NCI-H1694 treated with DMSO at 0.1 percent for 48 hours (cell line): Measurements from ENCODE around the gene SERPINE1.
"Not testable (repeated sequence)": the region's sequence is repeated elsewhere in the genome, so short reads cannot be mapped to it uniquely, and the experiment has no call there.

Source experiments
- DNase-seq: peaks from one replicate; lab custom pipeline; 2025; lab: John Stamatoyannopoulos, UW

Gene SERPINE1

DNA sequence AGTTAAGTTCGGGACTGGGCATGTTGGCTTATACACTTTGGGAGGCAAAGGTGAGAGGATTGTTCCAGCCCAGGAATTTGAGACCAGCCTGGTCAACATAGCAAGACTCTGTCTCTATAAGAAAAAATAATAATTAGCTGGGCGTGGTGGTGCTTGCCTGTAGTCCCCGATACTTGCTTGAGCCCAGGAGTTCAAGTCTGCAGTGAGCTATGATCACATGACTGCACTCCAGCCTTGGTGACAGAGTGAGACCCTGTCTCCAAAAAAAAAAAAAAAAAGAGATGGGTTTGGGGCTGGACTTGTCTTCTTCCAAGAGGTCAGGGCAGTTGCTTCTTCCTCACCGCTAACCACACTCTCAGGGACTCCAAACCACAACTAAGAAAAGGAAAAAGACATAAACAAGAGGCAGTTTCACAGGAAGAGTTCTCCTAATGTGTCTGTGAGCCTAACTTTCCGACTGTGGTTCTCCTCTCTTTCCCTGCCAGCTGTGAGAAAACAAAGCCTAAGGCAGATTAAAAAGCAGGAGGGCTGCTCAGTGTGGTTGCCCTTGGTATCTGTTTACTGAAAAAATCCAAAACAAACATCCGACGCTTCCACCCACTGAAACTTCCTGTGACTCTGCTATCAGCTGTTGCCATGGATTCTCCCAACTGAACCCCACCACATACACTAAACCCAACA lies 2.4 kb upstream of the SERPINE1 start:
- no peak for DNase-seq

DNA sequence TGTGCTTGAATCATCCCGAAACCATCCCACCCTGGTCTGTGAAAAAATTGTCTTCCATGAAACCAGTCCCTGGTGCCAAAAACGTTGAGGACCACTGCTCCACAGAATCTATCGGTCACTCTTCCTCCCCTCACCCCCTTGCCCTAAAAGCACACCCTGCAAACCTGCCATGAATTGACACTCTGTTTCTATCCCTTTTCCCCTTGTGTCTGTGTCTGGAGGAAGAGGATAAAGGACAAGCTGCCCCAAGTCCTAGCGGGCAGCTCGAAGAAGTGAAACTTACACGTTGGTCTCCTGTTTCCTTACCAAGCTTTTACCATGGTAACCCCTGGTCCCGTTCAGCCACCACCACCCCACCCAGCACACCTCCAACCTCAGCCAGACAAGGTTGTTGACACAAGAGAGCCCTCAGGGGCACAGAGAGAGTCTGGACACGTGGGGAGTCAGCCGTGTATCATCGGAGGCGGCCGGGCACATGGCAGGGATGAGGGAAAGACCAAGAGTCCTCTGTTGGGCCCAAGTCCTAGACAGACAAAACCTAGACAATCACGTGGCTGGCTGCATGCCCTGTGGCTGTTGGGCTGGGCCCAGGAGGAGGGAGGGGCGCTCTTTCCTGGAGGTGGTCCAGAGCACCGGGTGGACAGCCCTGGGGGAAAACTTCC lies 784 bp upstream of the SERPINE1 start:
- DNase-seq: no peak

DNA sequence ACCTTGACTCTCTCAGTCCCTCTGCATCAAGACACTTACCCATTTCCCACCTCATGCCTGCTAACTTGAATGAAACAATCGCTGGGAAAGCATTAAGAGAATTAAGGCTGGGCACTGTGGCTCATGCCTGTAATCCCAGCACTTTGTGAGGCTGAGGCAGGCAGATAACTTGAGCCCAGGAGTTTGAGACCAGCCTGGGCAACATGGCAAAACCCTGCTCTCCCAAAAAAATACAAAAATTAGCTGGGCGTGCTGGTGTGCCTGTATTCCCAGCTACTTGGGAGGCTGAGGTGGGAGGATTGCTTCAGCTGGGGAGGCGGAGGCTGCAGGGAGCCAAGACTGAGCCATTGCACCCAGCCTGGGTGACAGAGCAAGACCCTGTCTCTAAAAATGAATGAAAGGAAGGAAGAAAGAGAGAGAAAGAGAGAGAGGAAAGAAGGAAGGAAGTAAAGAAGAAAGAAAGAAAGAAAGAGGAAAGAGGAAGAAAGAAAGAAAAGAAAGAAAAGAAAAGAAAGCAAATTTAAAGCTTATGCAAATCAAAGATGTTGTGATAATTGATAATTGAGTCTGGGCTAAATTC lies 646 bp downstream of the SERPINE1 start:
- no peak for DNase-seq

GRCh38 chr7:101128040-101128834 lies 1.3 kb downstream of the SERPINE1 start:
- no peak for DNase-seq

GRCh38 chr7:101129603-101130117 lies 2.8 kb downstream of the SERPINE1 start:
- DNase-seq: no peak

GRCh38 chr7:101132626-101133600 lies 6.0 kb downstream of the SERPINE1 start:
- DNase-seq: not testable (repeated sequence)

GRCh38 chr7:101133621-101134398 lies 6.9 kb downstream of the SERPINE1 start:
- DNase-seq: no peak

GRCh38 chr7:101134399-101134980 lies 7.6 kb downstream of the SERPINE1 start:
- DNase-seq: no peak

DNA sequence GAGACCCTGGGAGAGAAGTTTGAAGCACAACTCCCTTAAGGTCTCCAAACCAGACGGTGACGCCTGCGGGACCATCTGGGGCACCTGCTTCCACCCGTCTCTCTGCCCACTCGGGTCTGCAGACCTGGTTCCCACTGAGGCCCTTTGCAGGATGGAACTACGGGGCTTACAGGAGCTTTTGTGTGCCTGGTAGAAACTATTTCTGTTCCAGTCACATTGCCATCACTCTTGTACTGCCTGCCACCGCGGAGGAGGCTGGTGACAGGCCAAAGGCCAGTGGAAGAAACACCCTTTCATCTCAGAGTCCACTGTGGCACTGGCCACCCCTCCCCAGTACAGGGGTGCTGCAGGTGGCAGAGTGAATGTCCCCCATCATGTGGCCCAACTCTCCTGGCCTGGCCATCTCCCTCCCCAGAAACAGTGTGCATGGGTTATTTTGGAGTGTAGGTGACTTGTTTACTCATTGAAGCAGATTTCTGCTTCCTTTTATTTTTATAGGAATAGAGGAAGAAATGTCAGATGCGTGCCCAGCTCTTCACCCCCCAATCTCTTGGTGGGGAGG lies 10.8 kb downstream of the SERPINE1 start:
- no peak for DNase-seq

DNA sequence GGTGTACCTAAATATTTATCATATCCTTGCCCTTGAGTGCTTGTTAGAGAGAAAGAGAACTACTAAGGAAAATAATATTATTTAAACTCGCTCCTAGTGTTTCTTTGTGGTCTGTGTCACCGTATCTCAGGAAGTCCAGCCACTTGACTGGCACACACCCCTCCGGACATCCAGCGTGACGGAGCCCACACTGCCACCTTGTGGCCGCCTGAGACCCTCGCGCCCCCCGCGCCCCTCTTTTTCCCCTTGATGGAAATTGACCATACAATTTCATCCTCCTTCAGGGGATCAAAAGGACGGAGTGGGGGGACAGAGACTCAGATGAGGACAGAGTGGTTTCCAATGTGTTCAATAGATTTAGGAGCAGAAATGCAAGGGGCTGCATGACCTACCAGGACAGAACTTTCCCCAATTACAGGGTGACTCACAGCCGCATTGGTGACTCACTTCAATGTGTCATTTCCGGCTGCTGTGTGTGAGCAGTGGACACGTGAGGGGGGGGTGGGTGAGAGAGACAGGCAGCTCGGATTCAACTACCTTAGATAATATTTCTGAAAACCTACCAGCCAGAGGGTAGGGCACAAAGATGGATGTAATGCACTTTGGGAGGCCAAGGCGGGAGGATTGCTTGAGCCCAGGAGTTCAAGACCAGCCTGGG lies 11.4 kb downstream of the SERPINE1 start:
- no peak for DNase-seq

- no peak for DNase-seq
Measured at GRCh38 chr7:101140339-101140699, 13.4 kb downstream of the SERPINE1 start.

DNA sequence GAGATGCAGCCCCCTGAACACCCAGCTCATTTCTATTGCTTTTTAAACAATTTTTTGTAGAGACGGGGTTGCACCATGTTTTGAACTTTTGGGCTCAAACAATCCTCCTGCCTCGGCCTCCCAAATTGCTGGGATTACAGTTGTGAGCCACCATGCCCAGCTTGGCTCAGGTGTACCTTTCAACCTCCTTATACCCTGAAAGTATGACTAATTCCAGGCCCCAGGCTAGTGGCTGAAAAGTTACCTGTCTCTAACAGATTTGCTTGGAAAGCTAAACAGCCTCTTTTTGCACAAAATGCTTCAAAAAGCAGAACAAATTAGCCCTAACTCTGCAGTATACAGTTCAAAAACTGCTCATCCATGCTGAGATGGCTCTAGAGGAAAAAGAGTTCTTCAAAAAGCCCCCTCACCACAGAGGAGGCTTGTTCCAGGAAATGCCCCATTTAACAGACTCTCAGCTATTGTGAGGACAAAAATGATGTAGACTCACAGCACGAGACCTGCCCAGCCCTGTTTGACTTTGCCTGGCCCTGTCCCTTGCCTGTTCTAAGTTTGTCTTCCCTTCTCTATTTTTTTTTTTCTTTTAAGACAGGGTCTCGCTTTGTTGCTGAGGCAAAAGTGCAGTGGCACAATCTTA lies 14.0 kb downstream of the SERPINE1 start:
- no peak for DNase-seq

- DNase-seq: no peak
Measured at GRCh38 chr7:101151908-101152651, 25.2 kb downstream of the SERPINE1 start.

- DNase-seq: peak; percentile 99
Measured at GRCh38 chr7:101153969-101154692, 27.2 kb downstream of the SERPINE1 start, which contains the start of gene AP1S1. TSS of gene AP1S1 (plus strand) at chr7:101154476. CDS start at chr7:101154515, 39 bp downstream.

DNA sequence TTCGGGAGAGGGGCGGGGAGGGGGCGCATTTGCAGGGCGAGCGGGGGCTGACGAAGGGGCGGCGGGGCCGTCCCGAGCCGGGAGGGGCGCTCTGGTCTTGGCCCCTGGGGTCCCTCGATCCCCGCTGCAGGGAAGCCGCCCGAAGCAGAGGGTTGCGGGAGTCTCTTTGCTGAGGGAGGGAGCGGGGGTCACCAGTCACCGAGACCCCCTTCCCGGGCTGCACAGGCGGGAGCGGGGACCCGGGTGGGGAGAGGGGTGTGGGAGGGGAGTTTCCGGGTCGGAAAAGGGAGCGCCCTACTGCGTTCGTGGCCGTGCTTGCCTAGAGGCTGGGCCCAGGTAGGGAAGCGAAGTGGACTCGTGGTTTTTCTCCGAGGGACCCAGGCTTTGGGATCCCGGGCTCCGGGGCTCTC lies 27.8 kb downstream of the SERPINE1 start:
- no peak for DNase-seq

DNA sequence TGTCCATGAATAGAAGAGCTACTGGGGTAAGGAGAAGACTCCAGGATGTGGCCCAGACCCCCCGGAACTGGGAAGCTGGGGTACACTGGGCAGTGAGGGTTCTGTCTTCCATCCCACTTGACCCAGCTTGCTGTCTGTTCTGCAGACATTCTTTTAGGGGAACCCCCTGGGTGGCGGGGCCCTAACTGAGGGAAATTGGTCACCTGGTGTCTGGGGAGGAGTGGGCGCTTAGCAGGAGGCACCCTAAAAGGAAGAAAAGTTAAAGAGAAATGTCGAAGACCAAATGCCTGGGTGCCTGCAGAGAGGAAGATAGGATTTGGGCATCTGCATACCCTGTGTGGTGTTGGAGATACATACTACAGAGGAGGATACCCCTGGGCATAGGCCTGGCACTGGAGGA lies 28.4 kb downstream of the SERPINE1 start:
- DNase-seq: no peak

GRCh38 chr7:101156277-101156676 lies 29.4 kb downstream of the SERPINE1 start:
- DNase-seq: no peak
